HG03520 (cell line): ENCODE data around the gene MYOZ2.

Experiments used
- ATAC-seq: cut with Tn5 transposase; IDR thresholded peaks from one replicate; pipeline ENCODE4 v1.9.1; 2021; ENCODE audit warnings: mild to moderate bottlenecking, moderate library complexity; ENCODE audit not compliant: unreplicated experiment

The MYOZ2 gene

DNA sequence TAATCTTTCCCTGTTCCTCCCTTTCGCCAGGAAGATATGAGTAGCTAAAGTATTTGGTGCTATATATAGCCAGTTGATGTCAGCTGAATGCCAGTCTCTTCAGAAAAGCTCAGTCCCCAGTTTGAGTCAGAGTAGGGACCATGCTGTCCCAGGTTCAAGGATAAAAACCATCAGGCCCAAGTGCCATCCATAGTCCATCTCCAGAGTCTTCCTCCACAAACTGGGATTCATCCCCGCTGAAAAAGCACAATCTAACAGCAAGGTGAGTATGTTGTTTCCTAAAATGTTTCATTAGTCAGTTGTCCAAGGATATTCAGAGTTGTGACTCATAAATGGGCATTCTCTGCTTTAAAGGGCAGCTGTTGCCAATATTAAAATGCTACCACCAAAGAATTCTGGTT, at the start of gene MYOZ2:
Gene MYOZ2 (plus strand): TSS at position 112 of the 401 bp plus-strand sequence. CDS start 694 bp downstream, outside the sequence.
- no peak for ATAC-seq

DNA sequence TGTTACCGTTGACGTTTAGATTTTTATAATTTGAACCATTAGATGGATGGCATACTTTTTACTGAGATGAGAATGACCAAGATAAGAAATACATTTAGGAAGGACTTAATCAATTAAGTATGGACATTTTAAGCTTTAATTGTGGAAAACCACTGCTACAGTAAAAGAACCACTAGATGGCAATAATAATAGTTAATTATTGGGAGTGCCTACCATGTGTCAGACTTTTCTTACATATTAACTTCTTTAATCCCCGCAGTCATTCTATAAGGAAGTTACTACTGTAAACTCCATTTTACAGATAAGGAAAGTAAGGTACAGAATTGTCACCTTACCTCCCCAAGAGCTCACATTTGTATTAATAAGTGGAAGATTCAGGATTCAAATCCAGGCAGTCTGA, 48.5 kb upstream of the MYOZ2 start:
- ATAC-seq, result no peak

GRCh38 chr4:119087656-119088055, 48.0 kb upstream of the MYOZ2 start:
- ATAC-seq, result no peak

DNA sequence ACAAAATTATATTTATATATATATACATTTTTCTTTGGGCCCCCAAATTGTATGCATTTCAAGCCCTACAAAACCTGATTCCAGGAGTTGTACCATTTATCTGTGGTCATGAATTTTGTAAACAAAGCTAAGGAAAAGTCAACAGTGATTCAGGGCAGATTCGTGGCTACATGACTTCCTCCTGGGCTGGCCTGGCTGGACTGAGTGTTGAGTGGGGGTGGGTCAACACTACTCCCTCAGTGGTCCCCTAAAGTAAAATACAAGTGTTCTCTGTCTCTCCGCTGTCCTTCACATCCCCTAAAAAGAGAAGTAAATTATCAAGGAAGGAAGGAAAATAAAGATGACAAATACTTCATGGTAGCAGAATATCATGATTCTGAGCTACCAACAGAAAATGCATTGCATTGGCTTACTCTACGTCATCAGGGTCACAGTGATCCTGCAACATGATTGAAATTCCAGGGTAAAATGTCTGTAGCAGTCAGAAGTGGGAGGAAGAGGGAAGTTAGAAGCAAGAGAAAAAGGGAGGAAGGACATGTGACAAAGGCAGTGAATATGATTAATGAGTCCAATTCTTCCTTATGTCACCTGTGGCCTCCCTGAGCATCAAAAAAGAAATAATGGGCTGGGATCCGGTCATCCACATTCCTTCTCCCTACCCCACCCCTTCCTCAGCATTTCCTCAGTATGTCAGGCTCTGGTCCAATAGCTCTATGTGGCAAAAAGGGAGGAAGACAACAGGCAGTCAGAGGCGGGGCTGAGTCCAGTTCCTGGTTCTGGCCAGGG, 42.4 kb upstream of the MYOZ2 start:
- ATAC-seq, result no peak

DNA sequence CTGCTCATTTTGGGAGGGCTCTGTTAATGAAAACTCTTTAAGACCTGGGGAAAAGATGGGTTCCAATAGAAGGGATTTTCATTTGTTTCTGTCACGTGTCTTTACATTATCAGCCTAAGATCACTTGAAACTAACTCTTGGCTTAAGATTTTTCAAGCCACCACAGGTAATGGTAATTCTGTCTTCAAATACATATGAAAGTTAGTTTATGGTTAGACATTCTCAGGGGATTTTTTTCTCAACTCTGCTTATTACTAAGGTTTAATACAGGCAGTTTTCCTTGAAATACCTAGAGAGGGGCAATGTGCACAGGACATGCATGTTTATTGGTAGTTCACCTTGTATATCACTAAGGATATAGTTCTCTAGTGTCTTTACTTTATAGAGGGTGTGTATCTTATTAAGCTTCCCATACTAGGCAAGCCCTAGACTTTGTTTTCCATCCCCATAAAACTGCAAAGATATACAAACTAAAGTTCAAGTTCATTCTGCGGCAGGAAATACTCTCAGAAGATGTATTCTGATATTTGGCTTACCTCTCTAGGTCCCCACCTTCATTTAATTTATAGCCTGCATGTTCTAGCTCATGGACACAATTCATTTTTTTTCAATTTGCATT, 38.2 kb upstream of the MYOZ2 start:
- ATAC-seq, result no peak

DNA sequence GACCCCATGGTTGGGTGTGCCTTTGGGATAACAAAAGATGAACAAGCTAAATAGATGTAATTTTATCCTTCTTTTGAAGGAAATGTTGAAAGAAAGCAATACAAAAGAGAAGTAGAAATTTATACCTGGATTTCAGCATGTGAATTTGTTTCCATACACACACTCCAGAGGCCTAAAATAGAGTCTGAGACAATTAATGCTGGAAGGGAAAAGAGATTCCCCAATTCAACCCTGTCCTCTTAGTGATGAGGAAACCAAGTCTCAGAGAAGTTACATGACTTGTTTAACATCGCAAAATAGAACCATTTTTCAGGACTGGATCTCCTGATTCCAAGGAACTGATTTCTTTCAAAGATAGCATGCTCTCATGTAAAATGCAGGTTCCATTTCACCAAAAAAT, 37.3 kb upstream of the MYOZ2 start:
- ATAC-seq, result no peak

DNA sequence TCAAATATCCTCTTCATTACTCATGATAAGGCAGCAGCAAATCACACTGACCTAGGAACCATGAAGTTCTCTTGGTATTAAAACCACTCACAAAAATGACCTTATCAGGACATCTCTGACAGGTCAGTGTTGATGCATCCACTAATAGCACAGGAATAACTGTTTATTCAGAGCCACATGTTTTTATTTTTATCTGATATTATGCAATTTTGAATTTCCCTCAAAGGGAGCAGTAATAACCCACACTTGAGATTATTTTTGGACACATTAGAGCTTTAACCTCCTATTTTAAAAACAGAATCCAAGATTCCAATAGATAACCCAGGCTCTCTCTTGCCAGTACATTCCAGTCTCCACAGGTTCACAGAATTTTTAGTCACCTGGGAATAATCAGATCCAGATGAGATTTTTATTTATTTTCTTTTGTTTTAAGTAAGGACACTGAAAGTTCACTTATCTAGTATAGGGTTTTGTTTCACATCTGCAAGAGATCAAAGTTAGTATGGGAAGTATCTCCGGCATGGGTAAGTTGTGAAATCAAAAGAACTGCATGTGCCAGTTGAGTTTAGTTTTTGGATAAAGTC, 36.3 kb upstream of the MYOZ2 start:
- no peak for ATAC-seq

DNA sequence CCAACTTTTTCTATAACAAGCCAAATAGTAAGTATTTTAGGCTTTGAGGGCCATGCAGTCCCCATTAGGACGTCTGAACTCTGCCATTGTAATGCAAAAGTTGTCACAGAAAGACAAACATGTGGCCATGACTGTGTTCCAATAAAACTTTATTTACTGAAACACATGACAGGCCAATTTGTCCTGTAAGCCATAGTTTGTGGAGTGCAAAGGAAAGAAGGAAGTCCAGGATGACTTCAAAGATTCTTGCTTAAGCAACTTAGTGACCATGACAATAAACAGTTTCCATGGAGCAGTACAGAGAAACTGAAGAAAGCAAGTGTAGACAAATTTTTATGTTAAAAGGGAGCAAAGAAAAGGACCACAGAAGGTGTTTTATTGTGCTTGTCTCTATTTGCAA, 35.0 kb upstream of the MYOZ2 start:
- no peak for ATAC-seq

GRCh38 chr4:119103263-119103662, 32.4 kb upstream of the MYOZ2 start:
- no peak for ATAC-seq

DNA sequence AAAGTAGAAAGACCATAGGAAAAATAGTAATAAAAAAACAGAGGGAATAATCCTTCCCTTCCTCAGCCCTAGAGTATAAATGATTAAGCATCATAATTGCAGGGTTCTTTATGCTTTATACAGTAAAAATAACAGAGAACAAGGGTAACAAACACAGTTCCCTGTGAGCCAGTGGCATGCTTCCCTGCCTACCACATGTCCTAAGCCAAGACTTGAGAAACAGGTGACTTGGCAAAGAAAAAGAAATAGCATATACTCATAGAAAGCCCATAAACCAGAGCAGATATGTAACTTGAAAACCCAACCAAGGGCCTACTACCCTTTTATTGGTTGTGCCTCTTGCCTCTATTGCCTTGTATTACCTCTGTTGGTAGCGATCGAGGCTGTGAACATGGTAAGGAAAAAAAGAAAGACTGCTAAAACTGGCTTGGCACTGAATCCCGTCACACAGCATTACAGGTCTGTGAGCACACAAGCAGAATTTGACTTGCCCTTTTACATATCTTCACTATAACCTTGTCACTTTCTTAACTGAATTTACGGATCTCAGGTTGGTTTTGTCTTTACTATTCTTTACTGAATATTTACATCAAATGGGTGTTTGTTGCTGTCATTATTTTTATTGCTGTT, 30.9 kb upstream of the MYOZ2 start:
- ATAC-seq, result no peak

DNA sequence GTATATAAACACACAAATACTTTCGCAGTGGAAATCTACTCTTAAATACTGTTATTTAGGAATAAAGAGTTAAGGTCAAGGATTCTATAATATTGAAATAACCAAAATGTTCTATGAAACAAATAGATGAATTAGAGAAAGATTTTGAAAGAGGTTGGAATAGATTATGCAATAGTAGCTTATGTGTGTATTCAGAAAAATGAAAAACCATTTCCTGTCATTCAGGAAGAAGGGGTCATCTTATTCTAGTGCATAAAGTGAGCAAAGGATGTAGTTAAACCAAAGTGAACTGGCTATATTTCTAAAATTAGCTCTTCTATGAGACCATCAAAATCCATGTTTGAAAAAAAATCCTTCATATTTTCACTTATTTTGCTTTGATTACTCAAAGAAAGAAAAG, 30.0 kb upstream of the MYOZ2 start:
- ATAC-seq, result no peak

GRCh38 chr4:119106036-119107000, 29.3 kb upstream of the MYOZ2 start:
- no peak for ATAC-seq

DNA sequence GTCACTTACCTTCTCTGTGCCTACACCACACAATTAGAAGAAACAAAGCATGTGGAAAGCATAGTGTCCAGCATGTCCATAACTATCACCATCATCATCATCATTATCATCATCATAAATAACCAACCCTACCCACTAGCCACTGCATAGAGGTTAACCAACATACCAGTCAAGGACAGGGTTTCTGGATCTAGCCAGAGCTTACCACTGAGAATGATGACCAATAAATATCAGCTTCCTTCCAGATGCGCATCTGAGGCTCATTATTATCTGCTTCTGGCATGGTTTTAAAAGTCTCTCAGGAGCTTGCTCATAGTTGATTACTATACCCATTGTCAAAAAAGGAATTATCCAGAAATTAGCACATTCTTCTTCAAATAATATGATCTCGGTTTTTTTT, 25.5 kb upstream of the MYOZ2 start:
- ATAC-seq, result no peak

DNA sequence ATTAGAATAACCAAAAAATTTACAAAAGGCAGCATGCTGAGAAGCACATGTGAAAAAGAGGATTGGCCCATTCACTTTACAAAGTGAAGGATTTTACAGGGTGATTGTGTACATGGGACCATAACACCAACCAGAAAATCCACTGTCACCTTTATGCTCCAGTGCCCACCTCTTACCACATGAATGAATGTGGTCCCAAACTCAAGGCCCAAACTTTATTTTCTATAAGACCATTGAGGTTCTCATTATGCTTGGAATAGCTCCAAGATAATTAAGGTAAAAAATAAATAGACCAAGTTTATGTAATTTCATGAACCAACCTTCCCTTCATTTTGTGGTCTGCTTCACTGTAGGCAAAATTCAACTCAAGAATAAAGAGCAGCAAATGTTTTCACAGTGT, 24.3 kb upstream of the MYOZ2 start:
- ATAC-seq, result no peak

DNA sequence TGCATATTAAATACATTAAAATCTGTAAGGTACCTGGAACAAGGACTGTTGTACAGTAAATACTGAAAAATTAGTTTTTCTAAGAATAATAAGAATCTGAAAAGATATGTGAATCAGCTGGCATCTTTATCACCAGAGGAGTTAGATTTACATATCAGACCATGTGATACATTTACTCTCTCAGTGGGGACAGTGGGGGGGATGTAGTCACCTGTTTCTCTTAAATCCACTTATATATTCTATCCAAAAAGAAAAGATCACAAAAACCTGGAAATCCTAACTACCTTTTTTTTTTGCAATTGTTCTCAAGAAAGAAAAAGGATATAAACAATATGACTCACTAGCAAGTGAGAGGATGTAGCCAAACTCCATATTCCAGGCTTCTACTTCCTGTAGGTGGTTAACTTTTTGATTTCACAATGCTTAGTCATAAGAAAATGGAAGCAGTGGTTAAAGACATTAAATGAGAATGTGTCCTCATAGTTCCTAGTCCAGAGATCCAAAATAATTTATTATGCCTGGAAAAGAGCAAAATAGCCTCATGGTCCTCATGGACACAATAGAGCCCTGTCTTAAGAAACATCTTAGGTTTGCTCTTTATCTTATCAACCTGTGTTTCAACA, 22.5 kb upstream of the MYOZ2 start:
- ATAC-seq, result no peak

GRCh38 chr4:119116021-119116420, 19.6 kb upstream of the MYOZ2 start:
- ATAC-seq, result no peak

- no peak for ATAC-seq
These were observed 18.4 kb upstream of the MYOZ2 start for GRCh38 chr4:119116925-119117900.

GRCh38 chr4:119118397-119118796, 17.2 kb upstream of the MYOZ2 start:
- ATAC-seq, result no peak

DNA sequence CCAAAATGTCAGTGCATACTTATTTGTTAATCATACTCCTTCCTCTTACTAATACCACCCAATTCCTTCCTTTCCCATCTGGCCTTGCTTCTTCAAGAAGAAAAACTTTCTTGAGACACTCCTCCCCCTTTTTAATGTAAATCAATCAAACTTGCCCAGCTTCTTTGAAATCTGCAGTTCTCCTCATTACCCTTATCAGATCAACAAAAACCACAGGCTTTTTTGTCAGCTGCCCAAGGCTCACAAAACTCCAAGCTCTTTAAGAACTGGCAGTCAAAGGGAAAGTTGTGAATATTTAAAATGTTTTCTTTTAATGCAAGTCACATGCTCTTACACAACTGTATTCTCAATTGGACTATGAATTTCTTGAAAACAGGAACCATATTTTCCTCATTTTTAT, 11.3 kb upstream of the MYOZ2 start:
- ATAC-seq, result no peak
